HepG2 (cell line): ENCODE measurements around the gene AURKA.

Experiments
- CREM ChIP-seq, 2 experiments: sonication (generic) in 1 of 2; formaldehyde crosslinking in 1 of 2; IDR thresholded peaks; 2 replicates each; pipeline versions ENCODE4 v1.4.0 to v1.6.1; 2016 to 2020; ENCODE audit warnings: antibody characterized with exemption in 1 of 2, mild to moderate bottlenecking in 1 of 2, missing genetic modification reagents in 1 of 2
- MATR3 ChIP-seq: sonication (generic); formaldehyde crosslinking; IDR thresholded peaks from 2 replicates; pipeline ENCODE4 v1.4.0; 2020; ENCODE audit warnings: missing genetic modification reagents
- POLR2A ChIP-seq, 2 experiments: IDR thresholded peaks; 2 replicates each; pipeline ENCODE4 v1.6.1; 2011; ENCODE audit warnings: low read depth in 2 of 2, low read length in 2 of 2, mild to moderate bottlenecking in 1 of 2, moderate library complexity in 1 of 2; ENCODE audit not compliant: insufficient read depth in 1 of 2
- POLR2AphosphoS2 ChIP-seq: IDR thresholded peaks from 2 replicates; pipeline ENCODE4 v1.6.1; 2011; ENCODE audit warnings: low read depth, low read length, improper control_type of control experiment
- TP53 ChIP-seq: sonication (generic); formaldehyde crosslinking; conservative IDR thresholded peaks from 2 replicates; pipeline ENCODE4 v1.4.0; 2020; ENCODE audit warnings: missing genetic modification reagents
- ZFY ChIP-seq: sonication (generic); formaldehyde crosslinking; IDR thresholded peaks from 2 replicates; pipeline ENCODE4 v1.4.0; 2020; ENCODE audit warnings: missing genetic modification reagents
- ZNF619 ChIP-seq: sonication (generic); formaldehyde crosslinking; IDR thresholded peaks from 2 replicates; pipeline ENCODE4 v1.4.0; 2020; ENCODE audit warnings: mild to moderate bottlenecking, missing genetic modification reagents
- ZNF766 ChIP-seq: sonication (generic); formaldehyde crosslinking; IDR thresholded peaks from 2 replicates; pipeline ENCODE4 v1.5.0; 2020; ENCODE audit warnings: missing genetic modification reagents, borderline replicate concordance
- TF ChIP-seq, protein P1 (sequence below): sonication (generic); formaldehyde crosslinking; IDR thresholded peaks from 2 replicates; pipeline ENCODE4 v1.4.0; 2020; ENCODE audit warnings: missing genetic modification reagents
- TF ChIP-seq, protein P2 (sequence below), 2 experiments: sonication (generic) in 1 of 2; formaldehyde crosslinking in 1 of 2; IDR thresholded peaks; 2 replicates each; pipeline versions ENCODE4 v1.5.1 to v1.6.1; 2011 to 2020; ENCODE audit warnings: borderline replicate concordance in 1 of 2, low read depth in 1 of 2, low read length in 1 of 2, mild to moderate bottlenecking in 1 of 2, missing genetic modification reagents in 1 of 2, moderate library complexity in 1 of 2
- TF ChIP-seq, protein P3 (sequence below): sonication (generic); formaldehyde crosslinking; IDR thresholded peaks from 2 replicates; pipeline ENCODE4 v1.5.0; 2020; ENCODE audit warnings: missing genetic modification reagents, mild to moderate bottlenecking, borderline replicate concordance

- TF ChIP-seq, protein P1, sequence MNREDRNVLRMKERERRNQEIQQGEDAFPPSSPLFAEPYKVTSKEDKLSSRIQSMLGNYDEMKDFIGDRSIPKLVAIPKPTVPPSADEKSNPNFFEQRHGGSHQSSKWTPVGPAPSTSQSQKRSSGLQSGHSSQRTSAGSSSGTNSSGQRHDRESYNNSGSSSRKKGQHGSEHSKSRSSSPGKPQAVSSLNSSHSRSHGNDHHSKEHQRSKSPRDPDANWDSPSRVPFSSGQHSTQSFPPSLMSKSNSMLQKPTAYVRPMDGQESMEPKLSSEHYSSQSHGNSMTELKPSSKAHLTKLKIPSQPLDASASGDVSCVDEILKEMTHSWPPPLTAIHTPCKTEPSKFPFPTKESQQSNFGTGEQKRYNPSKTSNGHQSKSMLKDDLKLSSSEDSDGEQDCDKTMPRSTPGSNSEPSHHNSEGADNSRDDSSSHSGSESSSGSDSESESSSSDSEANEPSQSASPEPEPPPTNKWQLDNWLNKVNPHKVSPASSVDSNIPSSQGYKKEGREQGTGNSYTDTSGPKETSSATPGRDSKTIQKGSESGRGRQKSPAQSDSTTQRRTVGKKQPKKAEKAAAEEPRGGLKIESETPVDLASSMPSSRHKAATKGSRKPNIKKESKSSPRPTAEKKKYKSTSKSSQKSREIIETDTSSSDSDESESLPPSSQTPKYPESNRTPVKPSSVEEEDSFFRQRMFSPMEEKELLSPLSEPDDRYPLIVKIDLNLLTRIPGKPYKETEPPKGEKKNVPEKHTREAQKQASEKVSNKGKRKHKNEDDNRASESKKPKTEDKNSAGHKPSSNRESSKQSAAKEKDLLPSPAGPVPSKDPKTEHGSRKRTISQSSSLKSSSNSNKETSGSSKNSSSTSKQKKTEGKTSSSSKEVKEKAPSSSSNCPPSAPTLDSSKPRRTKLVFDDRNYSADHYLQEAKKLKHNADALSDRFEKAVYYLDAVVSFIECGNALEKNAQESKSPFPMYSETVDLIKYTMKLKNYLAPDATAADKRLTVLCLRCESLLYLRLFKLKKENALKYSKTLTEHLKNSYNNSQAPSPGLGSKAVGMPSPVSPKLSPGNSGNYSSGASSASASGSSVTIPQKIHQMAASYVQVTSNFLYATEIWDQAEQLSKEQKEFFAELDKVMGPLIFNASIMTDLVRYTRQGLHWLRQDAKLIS (CRISPR knock-in tag) = no peak
- TF ChIP-seq TP53 = no peak
- TF ChIP-seq POLR2AphosphoS2 = no peak
- no peak for TF ChIP-seq CREM (IDR thresholded peaks at IDR 0.05)
- TF ChIP-seq CREM (CRISPR knock-in tag; IDR thresholded peaks at IDR 0.05) = no peak
- no peak for TF ChIP-seq POLR2A (IDR thresholded peaks at IDR 0.05; ENCODE audit: insufficient read depth in 1 of 2, low read depth in 2 of 2, low read length in 2 of 2)
- TF ChIP-seq ZNF766 (CRISPR knock-in tag) = no peak
- TF ChIP-seq ZNF619 (CRISPR knock-in tag) = no peak
- TF ChIP-seq, protein P2, sequence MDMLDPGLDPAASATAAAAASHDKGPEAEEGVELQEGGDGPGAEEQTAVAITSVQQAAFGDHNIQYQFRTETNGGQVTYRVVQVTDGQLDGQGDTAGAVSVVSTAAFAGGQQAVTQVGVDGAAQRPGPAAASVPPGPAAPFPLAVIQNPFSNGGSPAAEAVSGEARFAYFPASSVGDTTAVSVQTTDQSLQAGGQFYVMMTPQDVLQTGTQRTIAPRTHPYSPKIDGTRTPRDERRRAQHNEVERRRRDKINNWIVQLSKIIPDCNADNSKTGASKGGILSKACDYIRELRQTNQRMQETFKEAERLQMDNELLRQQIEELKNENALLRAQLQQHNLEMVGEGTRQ (IDR thresholded peaks at IDR 0.05; ENCODE audit: low read depth, low read length) = no peak
- TF ChIP-seq, protein P2 (CRISPR knock-in tag; IDR thresholded peaks at IDR 0.05; ENCODE audit: borderline replicate concordance) = no peak
- TF ChIP-seq, protein P3, sequence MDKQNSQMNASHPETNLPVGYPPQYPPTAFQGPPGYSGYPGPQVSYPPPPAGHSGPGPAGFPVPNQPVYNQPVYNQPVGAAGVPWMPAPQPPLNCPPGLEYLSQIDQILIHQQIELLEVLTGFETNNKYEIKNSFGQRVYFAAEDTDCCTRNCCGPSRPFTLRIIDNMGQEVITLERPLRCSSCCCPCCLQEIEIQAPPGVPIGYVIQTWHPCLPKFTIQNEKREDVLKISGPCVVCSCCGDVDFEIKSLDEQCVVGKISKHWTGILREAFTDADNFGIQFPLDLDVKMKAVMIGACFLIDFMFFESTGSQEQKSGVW (CRISPR knock-in tag) = no peak
- no peak for TF ChIP-seq ZFY (CRISPR knock-in tag)
- no peak for TF ChIP-seq MATR3 (CRISPR knock-in tag)
Measured at GRCh38 chr20:56395166-56395565, 3.2 kb upstream of the AURKA start.
